GM19193 (cell line): Measurements from ENCODE around the gene MYH11.

Experiments used
- POLR2A ChIP-seq: IDR thresholded peaks from 4 replicates; pipeline ENCODE4 v1.6.1; 2011; ENCODE audit not compliant: insufficient read depth, insufficient read length; ENCODE audit errors: extremely low read depth

The MYH11 gene

GRCh38 chr16:15748654-15749053, 108.2 kb downstream of the MYH11 start:
- TF ChIP-seq POLR2A = no peak

- no peak for TF ChIP-seq POLR2A
Observed at GRCh38 chr16:15747937-15748336, 108.9 kb downstream of the MYH11 start.

- TF ChIP-seq POLR2A = no peak
Observed at GRCh38 chr16:15746332-15746731, 110.5 kb downstream of the MYH11 start.

GRCh38 chr16:15743657-15744056, 113.2 kb downstream of the MYH11 start:
- no peak for TF ChIP-seq POLR2A

- no peak for TF ChIP-seq POLR2A
Observed at GRCh38 chr16:15742716-15743115, 114.1 kb downstream of the MYH11 start.

GRCh38 chr16:15741207-15741871, 115.5 kb downstream of the MYH11 start:
- no peak for TF ChIP-seq POLR2A

GRCh38 chr16:15739950-15740349, 116.9 kb downstream of the MYH11 start:
- TF ChIP-seq POLR2A = no peak

- TF ChIP-seq POLR2A = no peak
Observed at GRCh38 chr16:15739464-15739863, 117.4 kb downstream of the MYH11 start.

GRCh38 chr16:15737140-15737644, 119.6 kb downstream of the MYH11 start:
- TF ChIP-seq POLR2A = no peak

GRCh38 chr16:15736529-15736928, 120.3 kb downstream of the MYH11 start:
- no peak for TF ChIP-seq POLR2A

- no peak for TF ChIP-seq POLR2A
Observed at GRCh38 chr16:15735610-15736009, 121.2 kb downstream of the MYH11 start.

GRCh38 chr16:15732416-15732815, 124.4 kb downstream of the MYH11 start:
- no peak for TF ChIP-seq POLR2A

- no peak for TF ChIP-seq POLR2A
Observed at GRCh38 chr16:15729152-15729551, 127.7 kb downstream of the MYH11 start.

- no peak for TF ChIP-seq POLR2A
Observed at GRCh38 chr16:15726715-15727114, 130.1 kb downstream of the MYH11 start.

GRCh38 chr16:15725641-15726240, 131.1 kb downstream of the MYH11 start:
- no peak for TF ChIP-seq POLR2A

GRCh38 chr16:15723808-15724207, 133.0 kb downstream of the MYH11 start:
- TF ChIP-seq POLR2A = no peak
